HEK293 (cell line): ENCODE measurements around the gene SPDL1.

ENCODE experiments used
- CTCF ChIA-PET: fragments of 350-600 bp; formaldehyde crosslinking; extraction: SDS; loops from one replicate; lab custom pipeline; 2021; ENCODE audit warnings: antibody characterized with exemption; lab: Yijun Ruan, JAX
- POLR2A ChIA-PET: fragments of 300-600 bp; formaldehyde crosslinking; extraction: SDS; loops from one replicate; lab custom pipeline; 2020; ENCODE audit warnings: antibody characterized with exemption, inconsistent platforms; lab: Yijun Ruan, JAX
- H3K27ac ChIP-seq: fragments of 200-500 bp; sonication (Bioruptor generic); 2 replicates; pipeline ENCODE4 v1.5.1; 2014; ENCODE audit warnings: low read depth, low read length, control low read depth, inconsistent platforms; ENCODE audit errors: extremely low read depth
- H3K36me3 ChIP-seq, 2 experiments: fragments of 200-500 bp in 1 of 2; sonication (Bioruptor generic) in 1 of 2; 1 replicate in 1 of 2; 2 replicates in 1 of 2; pipeline ENCODE4 v1.5.1; 2014 to 2017; ENCODE audit warnings: inconsistent platforms in 2 of 2, low read length in 2 of 2; ENCODE audit not compliant: control insufficient read depth in 2 of 2, insufficient read depth in 1 of 2
- H3K4me1 ChIP-seq: fragments of 200-500 bp; sonication (Bioruptor generic); 2 replicates; pipeline ENCODE4 v1.5.1; 2014; ENCODE audit warnings: mild to moderate bottlenecking, low read length, inconsistent platforms; ENCODE audit not compliant: control insufficient read depth, insufficient read depth
- H3K4me3 ChIP-seq: 2 replicates; pipeline ENCODE4 v1.5.1; 2011; ENCODE audit warnings: low read depth, mild to moderate bottlenecking, control low read depth, low read length, moderate library complexity
- H3K9me3 ChIP-seq: fragments of 200-500 bp; sonication (Bioruptor generic); 2 replicates; pipeline ENCODE4 v1.5.1; 2014; ENCODE audit warnings: low read depth, low read length, inconsistent platforms; ENCODE audit not compliant: control insufficient read depth, insufficient read depth
- BCL11A ChIP-seq: fragments of 450-650 bp; formaldehyde crosslinking; IDR thresholded peaks from 2 replicates; pipeline ENCODE4 v1.5.1; 2016; ENCODE audit warnings: low read depth, missing biosample characterization, missing genetic modification characterization
- KLF9 ChIP-seq: fragments of 450-650 bp; formaldehyde crosslinking; IDR thresholded peaks from 2 replicates; pipeline ENCODE4 v1.5.1; 2016; ENCODE audit warnings: missing biosample characterization, missing genetic modification characterization, low read depth
- RBAK ChIP-seq: fragments of 450-650 bp; formaldehyde crosslinking; IDR thresholded peaks from 2 replicates; pipeline ENCODE4 v1.5.1; 2016; ENCODE audit warnings: missing biosample characterization, missing genetic modification characterization
- SALL2 ChIP-seq: fragments of 450-650 bp; formaldehyde crosslinking; IDR thresholded peaks from 2 replicates; pipeline ENCODE4 v1.5.0; 2017; ENCODE audit warnings: missing biosample characterization, mild to moderate bottlenecking, missing genetic modification characterization, borderline replicate concordance
- SP7 ChIP-seq: fragments of 450-650 bp; formaldehyde crosslinking; IDR thresholded peaks from 2 replicates; pipeline ENCODE4 v1.5.1; 2016; ENCODE audit warnings: missing biosample characterization, missing genetic modification characterization
- ZBTB20 ChIP-seq: fragments of 450-650 bp; formaldehyde crosslinking; IDR thresholded peaks from 2 replicates; pipeline ENCODE4 v1.5.1; 2016; ENCODE audit warnings: missing biosample characterization, missing genetic modification characterization
- ZBTB48 ChIP-seq: fragments of 450-650 bp; formaldehyde crosslinking; IDR thresholded peaks from 2 replicates; pipeline ENCODE4 v1.5.1; 2016; ENCODE audit warnings: missing biosample characterization, missing genetic modification characterization
- ZFHX2 ChIP-seq: fragments of 450-650 bp; formaldehyde crosslinking; conservative IDR thresholded peaks from 2 replicates; pipeline ENCODE4 v1.5.1; 2016; ENCODE audit warnings: missing biosample characterization, missing genetic modification characterization
- ZNF138 ChIP-seq: fragments of 450-650 bp; formaldehyde crosslinking; IDR thresholded peaks from 2 replicates; pipeline ENCODE4 v1.5.1; 2016; ENCODE audit warnings: missing biosample characterization, missing genetic modification characterization, borderline replicate concordance
- ZNF155 ChIP-seq: fragments of 450-650 bp; formaldehyde crosslinking; IDR thresholded peaks from 2 replicates; pipeline ENCODE4 v1.5.1; 2016; ENCODE audit warnings: missing biosample characterization, missing genetic modification characterization
- ZNF157 ChIP-seq: fragments of 450-650 bp; formaldehyde crosslinking; IDR thresholded peaks from 2 replicates; pipeline ENCODE4 v1.5.1; 2016; ENCODE audit warnings: missing biosample characterization, missing genetic modification characterization
- ZNF175 ChIP-seq: fragments of 450-650 bp; formaldehyde crosslinking; IDR thresholded peaks from 2 replicates; pipeline ENCODE4 v1.5.1; 2016; ENCODE audit warnings: missing biosample characterization, missing genetic modification characterization
- ZNF223 ChIP-seq: fragments of 450-650 bp; formaldehyde crosslinking; IDR thresholded peaks from 2 replicates; pipeline ENCODE4 v1.5.1; 2016; ENCODE audit warnings: missing biosample characterization, missing genetic modification characterization
- ZNF23 ChIP-seq: fragments of 450-650 bp; formaldehyde crosslinking; IDR thresholded peaks from 2 replicates; pipeline ENCODE4 v1.5.1; 2016; ENCODE audit warnings: missing biosample characterization, missing genetic modification characterization, borderline replicate concordance
- ZNF248 ChIP-seq: fragments of 450-650 bp; formaldehyde crosslinking; IDR thresholded peaks from 2 replicates; pipeline ENCODE4 v1.5.1; 2017; ENCODE audit warnings: missing biosample characterization, missing genetic modification characterization
- ZNF266 ChIP-seq: fragments of 450-650 bp; formaldehyde crosslinking; IDR thresholded peaks from 2 replicates; pipeline ENCODE4 v1.5.1; 2016; ENCODE audit warnings: missing biosample characterization, missing genetic modification characterization, low read depth
- ZNF324 ChIP-seq: fragments of 450-650 bp; formaldehyde crosslinking; IDR thresholded peaks from 2 replicates; pipeline ENCODE4 v1.5.1; 2016; ENCODE audit warnings: missing biosample characterization, missing genetic modification characterization
- ZNF350 ChIP-seq: fragments of 450-650 bp; formaldehyde crosslinking; IDR thresholded peaks from 2 replicates; pipeline ENCODE4 v1.5.0; 2017; ENCODE audit warnings: missing biosample characterization, mild to moderate bottlenecking, missing genetic modification characterization
- ZNF416 ChIP-seq: fragments of 450-650 bp; formaldehyde crosslinking; IDR thresholded peaks from 2 replicates; pipeline ENCODE4 v1.5.1; 2016; ENCODE audit warnings: missing biosample characterization, missing genetic modification characterization
- ZNF426 ChIP-seq: fragments of 450-650 bp; formaldehyde crosslinking; IDR thresholded peaks from 2 replicates; pipeline ENCODE4 v1.5.1; 2017; ENCODE audit warnings: missing biosample characterization, missing genetic modification characterization, mild to moderate bottlenecking, inconsistent platforms, moderate library complexity
- ZNF600 ChIP-seq: fragments of 450-650 bp; formaldehyde crosslinking; IDR thresholded peaks from 2 replicates; pipeline ENCODE4 v1.5.1; 2016; ENCODE audit warnings: missing biosample characterization, missing genetic modification characterization
- ZNF658 ChIP-seq: fragments of 450-650 bp; formaldehyde crosslinking; IDR thresholded peaks from 2 replicates; pipeline ENCODE4; 2016; ENCODE audit warnings: missing biosample characterization, missing genetic modification characterization
- TF ChIP-seq, protein P1 (sequence below): fragments of 450-650 bp; formaldehyde crosslinking; IDR thresholded peaks from 2 replicates; pipeline ENCODE4 v1.5.1; 2016; ENCODE audit warnings: missing biosample characterization, missing genetic modification characterization
- TF ChIP-seq, protein P2 (sequence below): fragments of 450-650 bp; formaldehyde crosslinking; IDR thresholded peaks from 2 replicates; pipeline ENCODE4 v1.5.1; 2016; ENCODE audit warnings: missing biosample characterization, missing genetic modification characterization
- TF ChIP-seq, protein P3 (sequence below): fragments of 450-650 bp; formaldehyde crosslinking; IDR thresholded peaks from 2 replicates; pipeline ENCODE4 v1.5.1; 2016; ENCODE audit warnings: missing biosample characterization, missing genetic modification characterization, borderline replicate concordance
- TF ChIP-seq, protein P4 (sequence below): fragments of 450-650 bp; formaldehyde crosslinking; IDR thresholded peaks from 2 replicates; pipeline ENCODE4 v1.5.1; 2017; ENCODE audit warnings: missing biosample characterization, missing genetic modification characterization
- TF ChIP-seq, protein P5 (sequence below): fragments of 450-650 bp; formaldehyde crosslinking; IDR thresholded peaks from 2 replicates; pipeline ENCODE4 v1.5.1; 2016; ENCODE audit warnings: missing biosample characterization, missing genetic modification characterization

The SPDL1 gene

DNA sequence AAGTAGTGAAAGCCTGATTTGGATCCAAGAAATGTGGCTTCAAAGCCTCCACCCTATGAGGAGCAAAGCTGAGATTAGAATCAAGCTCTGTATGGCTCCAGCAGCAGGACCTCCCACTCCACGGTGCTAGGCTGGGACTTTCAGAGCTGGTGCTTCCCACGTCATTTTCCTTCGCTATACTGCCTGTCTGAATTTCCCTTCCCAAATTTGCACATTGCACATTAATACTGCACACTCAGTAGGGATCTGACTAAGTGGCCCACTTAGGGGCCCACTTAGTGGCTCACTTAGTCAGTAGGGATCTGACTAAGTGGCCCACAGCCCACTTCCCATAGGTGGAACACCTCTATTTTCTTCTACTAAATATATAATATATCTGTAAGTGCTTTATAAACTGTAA is 14.1 kb upstream of the SPDL1 start:
- TF ChIP-seq RBAK (tag by site-specific recombination) (no peak), ZNF266 (tag by site-specific recombination) (no peak), ZNF426 (tag by site-specific recombination) (no peak), ZNF223 (tag by site-specific recombination) (no peak), ZNF138 (tag by site-specific recombination) (no peak), ZNF175 (tag by site-specific recombination) (no peak), ZNF157 (no peak), SALL2 (tag by site-specific recombination) (no peak), ZNF416 (tag by site-specific recombination) (no peak), ZFHX2 (tag by site-specific recombination) (no peak), ZNF658 (tag by site-specific recombination) (no peak), ZNF600 (tag by site-specific recombination) (no peak), ZBTB48 (no peak), ZBTB20 (tag by site-specific recombination) (no peak), BCL11A (no peak), ZNF23 (tag by site-specific recombination) (no peak)
- TF ChIP-seq, protein P1, sequence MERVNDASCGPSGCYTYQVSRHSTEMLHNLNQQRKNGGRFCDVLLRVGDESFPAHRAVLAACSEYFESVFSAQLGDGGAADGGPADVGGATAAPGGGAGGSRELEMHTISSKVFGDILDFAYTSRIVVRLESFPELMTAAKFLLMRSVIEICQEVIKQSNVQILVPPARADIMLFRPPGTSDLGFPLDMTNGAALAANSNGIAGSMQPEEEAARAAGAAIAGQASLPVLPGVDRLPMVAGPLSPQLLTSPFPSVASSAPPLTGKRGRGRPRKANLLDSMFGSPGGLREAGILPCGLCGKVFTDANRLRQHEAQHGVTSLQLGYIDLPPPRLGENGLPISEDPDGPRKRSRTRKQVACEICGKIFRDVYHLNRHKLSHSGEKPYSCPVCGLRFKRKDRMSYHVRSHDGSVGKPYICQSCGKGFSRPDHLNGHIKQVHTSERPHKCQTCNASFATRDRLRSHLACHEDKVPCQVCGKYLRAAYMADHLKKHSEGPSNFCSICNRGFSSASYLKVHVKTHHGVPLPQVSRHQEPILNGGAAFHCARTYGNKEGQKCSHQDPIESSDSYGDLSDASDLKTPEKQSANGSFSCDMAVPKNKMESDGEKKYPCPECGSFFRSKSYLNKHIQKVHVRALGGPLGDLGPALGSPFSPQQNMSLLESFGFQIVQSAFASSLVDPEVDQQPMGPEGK (tag by site-specific recombination) = no peak
- TF ChIP-seq, protein P2, sequence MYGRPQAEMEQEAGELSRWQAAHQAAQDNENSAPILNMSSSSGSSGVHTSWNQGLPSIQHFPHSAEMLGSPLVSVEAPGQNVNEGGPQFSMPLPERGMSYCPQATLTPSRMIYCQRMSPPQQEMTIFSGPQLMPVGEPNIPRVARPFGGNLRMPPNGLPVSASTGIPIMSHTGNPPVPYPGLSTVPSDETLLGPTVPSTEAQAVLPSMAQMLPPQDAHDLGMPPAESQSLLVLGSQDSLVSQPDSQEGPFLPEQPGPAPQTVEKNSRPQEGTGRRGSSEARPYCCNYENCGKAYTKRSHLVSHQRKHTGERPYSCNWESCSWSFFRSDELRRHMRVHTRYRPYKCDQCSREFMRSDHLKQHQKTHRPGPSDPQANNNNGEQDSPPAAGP (tag by site-specific recombination) = no peak
- TF ChIP-seq, protein P3, sequence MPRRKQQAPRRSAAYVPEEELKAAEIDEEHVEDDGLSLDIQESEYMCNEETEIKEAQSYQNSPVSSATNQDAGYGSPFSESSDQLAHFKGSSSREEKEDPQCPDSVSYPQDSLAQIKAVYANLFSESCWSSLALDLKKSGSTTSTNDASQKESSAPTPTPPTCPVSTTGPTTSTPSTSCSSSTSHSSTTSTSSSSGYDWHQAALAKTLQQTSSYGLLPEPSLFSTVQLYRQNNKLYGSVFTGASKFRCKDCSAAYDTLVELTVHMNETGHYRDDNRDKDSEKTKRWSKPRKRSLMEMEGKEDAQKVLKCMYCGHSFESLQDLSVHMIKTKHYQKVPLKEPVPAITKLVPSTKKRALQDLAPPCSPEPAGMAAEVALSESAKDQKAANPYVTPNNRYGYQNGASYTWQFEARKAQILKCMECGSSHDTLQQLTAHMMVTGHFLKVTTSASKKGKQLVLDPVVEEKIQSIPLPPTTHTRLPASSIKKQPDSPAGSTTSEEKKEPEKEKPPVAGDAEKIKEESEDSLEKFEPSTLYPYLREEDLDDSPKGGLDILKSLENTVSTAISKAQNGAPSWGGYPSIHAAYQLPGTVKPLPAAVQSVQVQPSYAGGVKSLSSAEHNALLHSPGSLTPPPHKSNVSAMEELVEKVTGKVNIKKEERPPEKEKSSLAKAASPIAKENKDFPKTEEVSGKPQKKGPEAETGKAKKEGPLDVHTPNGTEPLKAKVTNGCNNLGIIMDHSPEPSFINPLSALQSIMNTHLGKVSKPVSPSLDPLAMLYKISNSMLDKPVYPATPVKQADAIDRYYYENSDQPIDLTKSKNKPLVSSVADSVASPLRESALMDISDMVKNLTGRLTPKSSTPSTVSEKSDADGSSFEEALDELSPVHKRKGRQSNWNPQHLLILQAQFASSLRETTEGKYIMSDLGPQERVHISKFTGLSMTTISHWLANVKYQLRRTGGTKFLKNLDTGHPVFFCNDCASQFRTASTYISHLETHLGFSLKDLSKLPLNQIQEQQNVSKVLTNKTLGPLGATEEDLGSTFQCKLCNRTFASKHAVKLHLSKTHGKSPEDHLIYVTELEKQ = no peak
- TF ChIP-seq, all 188 proteins: peak for 0
- H3K4me1 ChIP-seq = no peaks in the 10 kb centered on the region
- ChIA-PET POLR2A (interaction anchor here (1.8 kb wide), 1 partner anchor 14 kb away, joined by 6 read pairs; the partner anchor contains the start of gene SPDL1), CTCF (interaction anchor here (0.6 to 1.6 kb wide), 3 partner anchors 11 to 1032 kb away, joined by 3 to 7 read pairs (median 5); partner anchors contain the start of gene INSYN2B)
- no peaks in the 10 kb centered on the region for H3K9me3 ChIP-seq
- H3K27ac ChIP-seq = no peak overlapping the region
- no peak overlapping the region for H3K4me3 ChIP-seq
- no peaks in the 10 kb centered on the region for H3K36me3 ChIP-seq

DNA sequence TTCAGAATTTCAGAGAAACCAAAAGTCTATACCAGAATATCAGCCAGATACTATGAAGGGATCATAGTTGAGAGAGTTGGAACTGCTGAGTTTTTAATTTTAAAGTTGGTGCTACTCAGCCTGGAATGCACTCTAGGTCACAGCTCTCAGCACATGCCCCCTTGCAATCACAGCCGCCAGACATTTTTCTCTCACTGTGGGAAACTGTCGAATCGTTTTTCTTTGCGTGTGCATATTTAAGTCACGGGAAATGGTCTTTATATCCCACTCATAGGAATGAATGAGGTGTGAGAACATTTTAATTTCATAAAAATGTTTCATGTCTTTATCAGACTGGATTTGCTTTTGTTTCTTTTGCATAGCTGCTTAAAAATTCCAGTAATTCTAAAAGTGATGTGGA is 12.2 kb upstream of the SPDL1 start:
- Histone ChIP-seq H3K36me3 (no peaks in the 10 kb centered on the region), H3K4me3 (no peak overlapping the region), H3K9me3 (no peaks in the 10 kb centered on the region), H3K4me1 (no peaks in the 10 kb centered on the region), H3K27ac (no peak overlapping the region)
- CTCF ChIA-PET = interaction anchor here (1.8 kb wide), 1 partner anchor 10 kb away, joined by 7 read pairs; no protein-coding TSS in a partner anchor
- POLR2A ChIA-PET = no interaction called here
- no peak for TF ChIP-seq ZNF248 (tag by site-specific recombination)
- TF ChIP-seq, protein P4, sequence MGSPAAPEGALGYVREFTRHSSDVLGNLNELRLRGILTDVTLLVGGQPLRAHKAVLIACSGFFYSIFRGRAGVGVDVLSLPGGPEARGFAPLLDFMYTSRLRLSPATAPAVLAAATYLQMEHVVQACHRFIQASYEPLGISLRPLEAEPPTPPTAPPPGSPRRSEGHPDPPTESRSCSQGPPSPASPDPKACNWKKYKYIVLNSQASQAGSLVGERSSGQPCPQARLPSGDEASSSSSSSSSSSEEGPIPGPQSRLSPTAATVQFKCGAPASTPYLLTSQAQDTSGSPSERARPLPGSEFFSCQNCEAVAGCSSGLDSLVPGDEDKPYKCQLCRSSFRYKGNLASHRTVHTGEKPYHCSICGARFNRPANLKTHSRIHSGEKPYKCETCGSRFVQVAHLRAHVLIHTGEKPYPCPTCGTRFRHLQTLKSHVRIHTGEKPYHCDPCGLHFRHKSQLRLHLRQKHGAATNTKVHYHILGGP (tag by site-specific recombination) = no peak
- TF ChIP-seq BCL11A = no peak
- TF ChIP-seq ZNF155 = no peak
- TF ChIP-seq ZNF350 (tag by site-specific recombination) = no peak
- no peak for TF ChIP-seq SP7
- TF ChIP-seq, protein P5, sequence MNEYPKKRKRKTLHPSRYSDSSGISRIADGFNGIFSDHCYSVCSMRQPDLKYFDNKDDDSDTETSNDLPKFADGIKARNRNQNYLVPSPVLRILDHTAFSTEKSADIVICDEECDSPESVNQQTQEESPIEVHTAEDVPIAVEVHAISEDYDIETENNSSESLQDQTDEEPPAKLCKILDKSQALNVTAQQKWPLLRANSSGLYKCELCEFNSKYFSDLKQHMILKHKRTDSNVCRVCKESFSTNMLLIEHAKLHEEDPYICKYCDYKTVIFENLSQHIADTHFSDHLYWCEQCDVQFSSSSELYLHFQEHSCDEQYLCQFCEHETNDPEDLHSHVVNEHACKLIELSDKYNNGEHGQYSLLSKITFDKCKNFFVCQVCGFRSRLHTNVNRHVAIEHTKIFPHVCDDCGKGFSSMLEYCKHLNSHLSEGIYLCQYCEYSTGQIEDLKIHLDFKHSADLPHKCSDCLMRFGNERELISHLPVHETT (tag by site-specific recombination) = no peak
- TF ChIP-seq KLF9 (tag by site-specific recombination) = no peak
- no peak for TF ChIP-seq ZNF324 (tag by site-specific recombination)
- TF ChIP-seq, protein P2 (tag by site-specific recombination) = no peak
